ENCODE measurements around the gene LPCAT3. TPM values are rescaled to one million over a fixed set of nuclear protein-coding genes. Genes with fewer than 3 reads are reported as not detected.

The LPCAT3 gene
- total RNA-seq, 2 donors from 2014 or later = 33.6 to 86.7 TPM

DNA sequence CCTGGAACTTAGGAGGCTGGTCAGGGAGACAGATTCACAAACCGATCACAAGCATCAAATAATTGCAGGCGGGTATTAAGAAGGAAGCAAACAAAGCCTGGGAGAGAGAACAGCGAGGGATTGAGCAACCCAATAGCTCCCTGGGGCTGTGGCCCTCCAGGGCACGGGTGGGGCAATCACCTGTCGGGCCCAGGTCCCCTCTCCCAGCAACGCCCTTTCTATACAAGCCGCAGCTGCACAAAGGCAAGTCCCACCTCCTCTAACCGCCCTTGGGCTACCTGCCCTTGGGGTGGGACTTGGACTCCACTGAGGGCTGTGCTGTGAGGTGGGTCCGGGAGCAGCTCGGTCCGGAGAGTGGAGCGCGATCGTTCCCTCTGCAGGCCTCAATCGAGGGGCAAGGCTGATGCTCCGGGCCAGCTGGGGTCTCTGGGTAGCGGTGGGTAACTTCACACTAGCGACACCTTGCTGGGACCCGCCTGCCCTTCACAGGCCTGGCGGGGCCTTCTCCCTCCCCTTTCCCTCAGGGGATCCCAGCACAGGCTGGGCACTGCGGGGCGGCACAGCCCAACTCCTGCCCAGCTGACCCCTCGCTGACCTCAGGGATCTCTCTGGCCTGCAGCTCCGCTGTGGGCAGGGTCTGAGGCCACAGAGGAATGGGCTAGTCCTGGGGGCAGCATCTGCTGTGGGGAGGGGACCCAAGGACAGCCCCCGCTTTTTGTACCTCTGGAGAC is 55.8 kb downstream of the LPCAT3 start:
- Mint-ChIP-seq H3K36me3 (ENCODE audit: low read depth) (peaks cover 42% of the 10 kb centered on the region), H3K4me1 (peaks cover 48% of the 10 kb centered on the region), H3K4me3 (peak overlapping the region; percentile 98), H3K27me3 (ENCODE audit: insufficient read depth) (no peaks in the 10 kb centered on the region), H3K9me3 (no peaks in the 10 kb centered on the region), H3K27ac (peak overlapping the region; percentile 99)
- Histone ChIP-seq H3K27me3 (ENCODE audit: control insufficient read depth, insufficient read depth, low read length, poor library complexity, severe bottlenecking) (no peaks in the 10 kb centered on the region), H3K4me1 (ENCODE audit: control insufficient read depth, insufficient read depth, low read length) (peaks cover 4% of the 10 kb centered on the region), H3K27ac (ENCODE audit: low read depth, low read length) (peak overlapping the region; percentile 76), H3K9me3 (ENCODE audit: control insufficient read depth, low read length) (no peaks in the 10 kb centered on the region), H3K36me3 (ENCODE audit: control insufficient read depth, insufficient read depth, low read length) (peaks cover 33% of the 10 kb centered on the region), H3K4me3 (ENCODE audit: low read length) (no peak overlapping the region), H3K9ac (ENCODE audit: extremely low read depth, low read length, poor library complexity, severe bottlenecking) (peak overlapping the region; percentile 49)
- TF ChIP-seq, protein P1, sequence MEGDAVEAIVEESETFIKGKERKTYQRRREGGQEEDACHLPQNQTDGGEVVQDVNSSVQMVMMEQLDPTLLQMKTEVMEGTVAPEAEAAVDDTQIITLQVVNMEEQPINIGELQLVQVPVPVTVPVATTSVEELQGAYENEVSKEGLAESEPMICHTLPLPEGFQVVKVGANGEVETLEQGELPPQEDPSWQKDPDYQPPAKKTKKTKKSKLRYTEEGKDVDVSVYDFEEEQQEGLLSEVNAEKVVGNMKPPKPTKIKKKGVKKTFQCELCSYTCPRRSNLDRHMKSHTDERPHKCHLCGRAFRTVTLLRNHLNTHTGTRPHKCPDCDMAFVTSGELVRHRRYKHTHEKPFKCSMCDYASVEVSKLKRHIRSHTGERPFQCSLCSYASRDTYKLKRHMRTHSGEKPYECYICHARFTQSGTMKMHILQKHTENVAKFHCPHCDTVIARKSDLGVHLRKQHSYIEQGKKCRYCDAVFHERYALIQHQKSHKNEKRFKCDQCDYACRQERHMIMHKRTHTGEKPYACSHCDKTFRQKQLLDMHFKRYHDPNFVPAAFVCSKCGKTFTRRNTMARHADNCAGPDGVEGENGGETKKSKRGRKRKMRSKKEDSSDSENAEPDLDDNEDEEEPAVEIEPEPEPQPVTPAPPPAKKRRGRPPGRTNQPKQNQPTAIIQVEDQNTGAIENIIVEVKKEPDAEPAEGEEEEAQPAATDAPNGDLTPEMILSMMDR (conservative IDR thresholded peaks at IDR 0.05) = no peak
- DNase-seq = no peak
- 75 to 86% methylated on average over 15 to 25 of the region's 25 CpGs for WGBS, 2 experiments (ENCODE audit: insufficient coverage in 1 of 2, insufficient read length in 1 of 2)

DNA sequence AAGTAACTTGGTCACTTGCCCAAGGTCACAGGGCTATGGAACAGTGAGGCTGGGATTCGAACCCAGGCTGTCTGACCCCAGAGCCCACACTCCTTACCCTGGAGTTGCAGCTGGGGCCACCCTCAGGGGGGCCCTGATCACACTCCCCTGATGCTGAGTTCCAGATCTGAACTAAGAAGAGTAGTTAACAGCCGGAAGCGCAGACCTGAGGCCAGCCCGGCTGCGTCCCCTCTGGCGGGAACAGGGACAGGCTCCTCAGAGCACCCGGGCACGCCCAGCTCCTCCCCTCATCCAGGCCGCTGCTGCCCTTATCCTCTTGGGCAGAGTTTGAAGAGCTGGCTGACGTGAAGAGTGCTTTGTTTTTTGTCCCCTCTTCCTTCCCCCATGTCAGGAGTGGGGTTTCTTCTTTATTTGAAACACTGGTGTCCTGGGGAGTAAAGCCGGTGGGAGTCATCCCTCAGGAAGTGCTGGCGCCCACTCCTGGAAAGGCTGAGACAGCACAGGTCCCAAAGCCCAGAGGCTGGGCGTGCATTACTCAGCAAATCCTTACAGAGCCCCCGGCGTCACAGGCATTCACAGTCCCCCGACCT is 56.5 kb downstream of the LPCAT3 start:
- peaks cover 48% of the 10 kb centered on the region for H3K4me1 Mint-ChIP-seq
- no peaks in the 10 kb centered on the region for H3K9me3 ChIP-seq (ENCODE audit: control insufficient read depth, low read length)
- 33 to 39% methylated on average over 7 to 16 of the region's 16 CpGs for WGBS, 2 experiments (ENCODE audit: insufficient coverage in 1 of 2, insufficient read length in 1 of 2)
- H3K4me3 Mint-ChIP-seq = peak overlapping the region; percentile 98
- peak overlapping the region; percentile 99 for H3K27ac Mint-ChIP-seq
- H3K27me3 Mint-ChIP-seq (ENCODE audit: insufficient read depth) = no peaks in the 10 kb centered on the region
- no peak overlapping the region for H3K4me3 ChIP-seq (ENCODE audit: low read length)
- no peaks in the 10 kb centered on the region for H3K27me3 ChIP-seq (ENCODE audit: control insufficient read depth, insufficient read depth, low read length, poor library complexity, severe bottlenecking)
- peak overlapping the region; percentile 49 for H3K9ac ChIP-seq (ENCODE audit: extremely low read depth, low read length, poor library complexity, severe bottlenecking)
- peaks cover 37% of the 10 kb centered on the region for H3K36me3 Mint-ChIP-seq (ENCODE audit: low read depth)
- peak; percentile 96 for DNase-seq
- peaks cover 26% of the 10 kb centered on the region for H3K36me3 ChIP-seq (ENCODE audit: control insufficient read depth, insufficient read depth, low read length)
- no peaks in the 10 kb centered on the region for H3K9me3 Mint-ChIP-seq
- peaks cover 4% of the 10 kb centered on the region for H3K4me1 ChIP-seq (ENCODE audit: control insufficient read depth, insufficient read depth, low read length)
- H3K27ac ChIP-seq (ENCODE audit: low read depth, low read length) = peak overlapping the region; percentile 76
- TF ChIP-seq, protein P1 (conservative IDR thresholded peaks at IDR 0.05) = peak; percentile 89

DNA sequence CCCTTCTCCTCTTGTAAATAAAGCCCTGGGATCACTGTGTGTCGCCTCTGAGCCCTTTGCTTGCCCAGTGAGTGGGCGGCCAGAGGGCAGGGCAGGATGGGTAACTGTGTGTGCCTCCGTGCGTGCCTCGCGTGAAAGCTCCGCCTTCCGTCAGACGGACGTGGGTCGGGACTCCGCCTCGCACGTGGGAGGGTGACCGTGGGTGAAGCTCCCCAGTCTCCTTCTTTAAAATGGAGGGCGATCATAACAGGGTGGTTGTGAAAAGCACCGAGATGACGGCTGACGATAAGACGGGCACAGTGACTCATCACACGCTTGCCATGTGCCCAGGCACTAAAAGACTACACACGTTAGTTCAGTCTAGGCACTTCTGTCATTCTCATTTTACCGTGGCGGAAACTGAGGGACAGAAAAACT is 57.0 kb downstream of the LPCAT3 start:
- no peaks in the 10 kb centered on the region for H3K9me3 Mint-ChIP-seq
- peak overlapping the region; percentile 98 for H3K4me3 Mint-ChIP-seq
- peaks cover 35% of the 10 kb centered on the region for H3K36me3 Mint-ChIP-seq (ENCODE audit: low read depth)
- H3K9ac ChIP-seq (ENCODE audit: extremely low read depth, low read length, poor library complexity, severe bottlenecking) = peak overlapping the region; percentile 49
- H3K4me1 ChIP-seq (ENCODE audit: control insufficient read depth, insufficient read depth, low read length) = peaks cover 4% of the 10 kb centered on the region
- no peaks in the 10 kb centered on the region for H3K9me3 ChIP-seq (ENCODE audit: control insufficient read depth, low read length)
- peak overlapping the region; percentile 76 for H3K27ac ChIP-seq (ENCODE audit: low read depth, low read length)
- H3K27ac Mint-ChIP-seq = peak overlapping the region; percentile 99
- WGBS, 2 experiments (ENCODE audit: insufficient coverage in 1 of 2, insufficient read length in 1 of 2) = 79 to 84% methylated on average over 21 to 24 of the region's 24 CpGs
- no peak overlapping the region for H3K4me3 ChIP-seq (ENCODE audit: low read length)
- H3K36me3 ChIP-seq (ENCODE audit: control insufficient read depth, insufficient read depth, low read length) = peaks cover 22% of the 10 kb centered on the region
- peak; percentile 73 for DNase-seq
- peaks cover 46% of the 10 kb centered on the region for H3K4me1 Mint-ChIP-seq
- no peaks in the 10 kb centered on the region for H3K27me3 ChIP-seq (ENCODE audit: control insufficient read depth, insufficient read depth, low read length, poor library complexity, severe bottlenecking)
- TF ChIP-seq, protein P1 (conservative IDR thresholded peaks at IDR 0.05) = no peak
- H3K27me3 Mint-ChIP-seq (ENCODE audit: insufficient read depth) = no peaks in the 10 kb centered on the region

Measured in endodermal cell (in vitro differentiated cells).